Hippocampal formation (tissue), 2 donors: Measurements from ENCODE around the gene AGO3.
"Not testable (repeated sequence)": the region's sequence is repeated elsewhere in the genome, so short reads cannot be mapped to it uniquely, and the experiment has no call there.

Experiments
- DNase-seq, 2 donors: peaks; one replicate each; lab custom pipeline; 2025; lab: John Stamatoyannopoulos, UW

The AGO3 gene

GRCh38 chr1:36008546-36009197 is 77.8 kb downstream of the AGO3 start:
- no peak for DNase-seq

DNA sequence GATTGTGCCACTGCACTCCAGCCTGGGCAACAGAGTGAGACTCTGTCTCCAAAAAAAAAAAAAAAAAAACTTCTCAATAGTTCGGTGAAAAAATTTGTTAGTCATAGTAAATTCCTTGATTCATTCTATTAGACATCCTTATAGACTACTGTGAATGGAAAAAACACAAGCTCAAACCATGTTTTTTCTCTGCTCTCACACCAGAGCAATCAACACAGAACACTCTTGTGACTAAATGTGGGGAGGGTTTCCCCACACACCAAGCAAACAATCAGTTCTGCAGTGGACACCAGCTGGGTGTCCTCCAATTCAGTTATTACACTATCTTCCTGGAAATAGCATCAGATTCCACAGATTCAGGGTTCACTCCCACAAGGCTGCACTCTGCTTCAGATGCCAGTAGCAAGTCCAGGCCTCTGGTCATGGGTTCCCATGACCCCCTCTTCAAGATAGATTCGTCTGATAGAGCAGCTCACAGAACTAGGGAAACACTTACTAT is 83.9 kb downstream of the AGO3 start:
- no peak for DNase-seq

- no peak for DNase-seq
These were observed 85.8 kb downstream of the AGO3 start for GRCh38 chr1:36016686-36017085.

- no peak for DNase-seq
These were observed 92.3 kb downstream of the AGO3 start for GRCh38 chr1:36023098-36023769.

DNA sequence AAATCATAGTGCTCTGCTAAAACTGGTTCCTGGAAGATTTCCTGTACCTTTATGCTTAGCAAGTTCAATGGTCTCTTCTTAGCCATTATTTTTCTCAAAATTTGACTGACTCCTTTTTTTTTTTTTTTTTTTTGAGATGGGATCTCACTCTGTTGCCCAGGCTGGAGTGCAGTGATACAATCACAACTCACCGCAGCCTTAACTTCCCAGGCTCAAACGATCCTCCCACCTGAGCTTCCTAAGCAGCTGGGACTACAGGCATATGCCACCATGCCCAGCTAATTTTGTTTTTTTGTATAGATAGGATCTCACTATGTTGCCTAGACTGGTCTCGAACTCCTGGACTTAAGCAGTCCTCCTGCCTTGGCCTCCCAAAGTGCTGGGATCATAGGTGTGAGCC is 93.1 kb downstream of the AGO3 start:
- not testable (repeated sequence) for DNase-seq

- no peak for DNase-seq
These were observed 93.9 kb downstream of the AGO3 start for GRCh38 chr1:36024847-36025246.

- no peak for DNase-seq
These were observed 96.9 kb downstream of the AGO3 start for GRCh38 chr1:36027766-36028165.

DNA sequence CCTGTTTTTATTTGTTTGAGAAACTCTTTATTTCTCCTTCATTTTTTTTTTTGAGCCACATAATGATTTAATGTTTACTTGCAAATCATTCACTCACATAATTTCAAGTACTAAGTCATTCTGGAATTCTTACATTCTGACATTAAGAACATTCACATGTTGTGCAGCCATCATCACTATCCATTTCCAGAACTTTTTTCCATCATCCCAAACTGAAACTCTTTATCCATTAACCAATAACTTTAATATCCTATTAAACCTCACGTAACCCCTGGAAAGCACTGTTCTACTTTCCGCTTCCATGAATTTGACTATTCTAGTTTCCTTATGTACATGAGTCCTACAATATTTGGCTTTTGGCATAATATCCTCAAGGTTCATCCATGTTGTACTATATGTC is 100.5 kb downstream of the AGO3 start:
- DNase-seq: no peak

GRCh38 chr1:36034692-36035091 is 103.8 kb downstream of the AGO3 start:
- DNase-seq: no peak

- DNase-seq: no peak
These were observed 104.2 kb downstream of the AGO3 start for GRCh38 chr1:36035154-36035553.

DNA sequence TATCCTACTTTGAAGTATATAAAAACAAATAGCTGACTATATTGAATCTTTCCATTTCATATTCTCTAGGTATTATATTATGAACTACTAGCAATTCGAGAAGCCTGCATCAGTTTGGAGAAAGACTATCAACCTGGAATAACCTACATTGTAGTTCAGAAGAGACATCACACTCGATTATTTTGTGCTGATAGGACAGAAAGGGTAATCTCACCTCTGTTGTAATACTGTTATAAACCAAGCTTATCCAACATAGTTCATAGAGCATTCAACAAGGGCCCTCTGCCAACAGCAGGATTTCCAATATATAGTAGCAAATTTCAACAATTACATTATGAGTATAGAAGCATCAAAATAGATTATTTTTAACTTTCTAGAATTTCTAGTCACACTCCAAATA is 109.3 kb downstream of the AGO3 start:
- no peak for DNase-seq

DNA sequence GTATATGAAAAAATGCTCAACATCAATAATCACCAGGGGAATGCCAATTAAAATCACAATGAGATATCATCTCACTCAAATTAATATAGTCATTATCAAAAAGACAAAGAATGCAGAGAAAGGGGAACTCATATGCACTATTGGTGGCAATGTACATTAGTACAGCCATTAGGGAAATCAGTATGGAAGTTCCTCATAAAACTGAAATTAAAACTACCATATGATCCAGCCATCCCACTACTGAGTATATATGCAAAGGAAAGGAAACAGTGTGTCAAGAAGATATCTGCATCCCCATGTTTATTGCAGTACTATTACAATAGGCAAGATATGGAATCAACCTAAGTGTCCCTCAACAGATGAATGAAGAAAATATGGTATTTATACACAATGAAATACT is 120.9 kb downstream of the AGO3 start:
- no peak for DNase-seq

- DNase-seq: no peak
These were observed 123.1 kb downstream of the AGO3 start for GRCh38 chr1:36053978-36054377.

GRCh38 chr1:36055706-36056105 is 124.8 kb downstream of the AGO3 start:
- DNase-seq: no peak

GRCh38 chr1:36062315-36062714 is 131.4 kb downstream of the AGO3 start:
- no peak for DNase-seq

- DNase-seq: peak in 1 of 2 donors; percentile 54
These were observed 137.0 kb downstream of the AGO3 start for GRCh38 chr1:36067871-36068270.

DNA sequence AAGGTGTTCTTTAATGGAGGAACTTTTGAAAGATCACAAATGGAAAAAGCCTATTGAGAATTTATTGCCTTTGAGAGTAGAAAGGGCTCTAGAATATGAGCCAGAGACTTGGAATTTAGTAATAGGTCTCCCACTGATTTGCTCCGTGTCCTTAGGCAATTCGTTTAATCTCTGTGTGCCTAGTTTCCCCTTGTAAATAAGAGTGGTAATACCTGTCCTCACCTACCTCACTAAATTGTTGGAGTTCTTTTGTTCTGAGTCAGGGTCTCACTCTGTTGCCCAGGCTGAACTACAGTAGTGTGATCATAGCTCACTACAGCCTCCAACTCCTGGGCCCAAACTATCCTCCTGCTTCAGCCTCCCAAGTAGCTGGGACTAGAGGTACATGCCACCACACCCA is 138.0 kb downstream of the AGO3 start:
- DNase-seq: no peak

DNA sequence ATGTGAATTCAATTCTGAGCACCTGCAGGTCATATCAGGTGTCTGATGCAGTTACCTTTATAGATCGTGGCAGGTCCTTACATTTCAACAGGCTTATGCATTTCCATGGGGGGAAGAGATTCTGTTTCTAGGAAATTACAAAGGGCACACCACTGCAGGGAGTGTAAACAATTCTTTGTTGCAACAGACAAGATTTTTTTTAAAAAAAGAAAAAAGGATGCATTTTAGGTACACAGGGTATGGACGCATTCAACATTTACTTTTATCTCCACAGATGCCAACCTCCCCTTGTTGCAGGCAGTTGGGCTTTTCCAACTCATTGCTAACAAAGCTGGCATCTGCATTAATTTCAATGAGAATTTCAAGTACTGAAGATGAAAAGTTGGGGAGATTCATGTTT is 139.4 kb downstream of the AGO3 start:
- no peak for DNase-seq

- DNase-seq: no peak
These were observed 146.2 kb downstream of the AGO3 start for GRCh38 chr1:36076979-36077573.

GRCh38 chr1:36080236-36080635 is 149.3 kb downstream of the AGO3 start:
- DNase-seq: no peak

- no peak for DNase-seq
These were observed 149.9 kb downstream of the AGO3 start for GRCh38 chr1:36080801-36081200.

DNA sequence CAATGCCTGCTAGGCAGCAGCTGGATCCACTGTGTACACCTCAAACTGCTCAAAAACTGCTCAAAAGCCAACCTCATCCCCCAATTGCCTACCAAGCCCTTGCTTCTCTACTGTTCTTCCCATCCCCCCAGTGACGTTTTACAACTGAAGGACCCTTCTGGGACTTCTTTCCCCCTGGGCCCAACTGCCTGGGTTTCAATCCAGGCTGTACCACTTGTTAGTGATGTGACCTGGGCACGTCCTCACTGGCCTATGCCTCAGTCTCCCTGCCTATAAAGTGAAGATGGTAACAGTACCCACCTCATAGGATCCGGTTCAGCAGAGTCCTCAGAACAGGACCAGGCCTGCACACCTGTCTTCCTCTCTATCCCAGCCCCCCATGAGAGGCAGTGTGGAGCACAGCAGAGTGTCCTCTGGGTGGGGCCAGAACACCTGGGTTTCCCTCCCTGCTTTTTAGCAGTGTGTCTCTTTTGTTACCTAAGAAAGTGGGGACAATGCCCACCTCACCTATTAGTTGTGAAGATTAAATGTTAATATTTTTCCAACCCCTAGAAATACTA is 151.1 kb downstream of the AGO3 start:
- no peak for DNase-seq

DNA sequence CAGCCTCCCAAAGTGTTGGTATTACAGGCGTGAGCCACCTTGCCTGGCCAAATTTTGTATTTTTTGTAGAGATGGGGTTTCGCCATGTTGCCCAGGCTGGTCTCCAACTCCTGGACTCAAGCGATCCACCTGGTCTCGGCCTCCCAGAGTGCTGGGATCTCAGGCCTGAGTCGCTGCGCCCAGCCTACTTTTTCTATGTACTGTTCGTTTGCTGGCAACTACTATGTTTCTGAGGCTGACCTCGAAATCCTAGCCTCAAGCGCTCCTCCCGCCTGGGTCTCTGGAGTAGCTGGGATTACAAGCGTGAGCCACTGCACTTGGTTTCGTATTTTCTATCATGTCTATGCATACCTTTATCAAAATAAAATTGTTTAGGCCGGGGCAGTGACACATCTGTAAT is 152.3 kb downstream of the AGO3 start:
- DNase-seq: no peak
